NCI-H2227 (cell line): Measurements from ENCODE around the gene BPIFB2.
"Not testable (repeated sequence)": the region's sequence is repeated elsewhere in the genome, so short reads cannot be mapped to it uniquely, and the experiment has no call there.

Source experiments
- DNase-seq: peaks from one replicate; lab custom pipeline; 2025; ENCODE audit not compliant: unreplicated experiment; lab: John Stamatoyannopoulos, UW

The BPIFB2 gene, protein sequence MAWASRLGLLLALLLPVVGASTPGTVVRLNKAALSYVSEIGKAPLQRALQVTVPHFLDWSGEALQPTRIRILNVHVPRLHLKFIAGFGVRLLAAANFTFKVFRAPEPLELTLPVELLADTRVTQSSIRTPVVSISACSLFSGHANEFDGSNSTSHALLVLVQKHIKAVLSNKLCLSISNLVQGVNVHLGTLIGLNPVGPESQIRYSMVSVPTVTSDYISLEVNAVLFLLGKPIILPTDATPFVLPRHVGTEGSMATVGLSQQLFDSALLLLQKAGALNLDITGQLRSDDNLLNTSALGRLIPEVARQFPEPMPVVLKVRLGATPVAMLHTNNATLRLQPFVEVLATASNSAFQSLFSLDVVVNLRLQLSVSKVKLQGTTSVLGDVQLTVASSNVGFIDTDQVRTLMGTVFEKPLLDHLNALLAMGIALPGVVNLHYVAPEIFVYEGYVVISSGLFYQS

DNA sequence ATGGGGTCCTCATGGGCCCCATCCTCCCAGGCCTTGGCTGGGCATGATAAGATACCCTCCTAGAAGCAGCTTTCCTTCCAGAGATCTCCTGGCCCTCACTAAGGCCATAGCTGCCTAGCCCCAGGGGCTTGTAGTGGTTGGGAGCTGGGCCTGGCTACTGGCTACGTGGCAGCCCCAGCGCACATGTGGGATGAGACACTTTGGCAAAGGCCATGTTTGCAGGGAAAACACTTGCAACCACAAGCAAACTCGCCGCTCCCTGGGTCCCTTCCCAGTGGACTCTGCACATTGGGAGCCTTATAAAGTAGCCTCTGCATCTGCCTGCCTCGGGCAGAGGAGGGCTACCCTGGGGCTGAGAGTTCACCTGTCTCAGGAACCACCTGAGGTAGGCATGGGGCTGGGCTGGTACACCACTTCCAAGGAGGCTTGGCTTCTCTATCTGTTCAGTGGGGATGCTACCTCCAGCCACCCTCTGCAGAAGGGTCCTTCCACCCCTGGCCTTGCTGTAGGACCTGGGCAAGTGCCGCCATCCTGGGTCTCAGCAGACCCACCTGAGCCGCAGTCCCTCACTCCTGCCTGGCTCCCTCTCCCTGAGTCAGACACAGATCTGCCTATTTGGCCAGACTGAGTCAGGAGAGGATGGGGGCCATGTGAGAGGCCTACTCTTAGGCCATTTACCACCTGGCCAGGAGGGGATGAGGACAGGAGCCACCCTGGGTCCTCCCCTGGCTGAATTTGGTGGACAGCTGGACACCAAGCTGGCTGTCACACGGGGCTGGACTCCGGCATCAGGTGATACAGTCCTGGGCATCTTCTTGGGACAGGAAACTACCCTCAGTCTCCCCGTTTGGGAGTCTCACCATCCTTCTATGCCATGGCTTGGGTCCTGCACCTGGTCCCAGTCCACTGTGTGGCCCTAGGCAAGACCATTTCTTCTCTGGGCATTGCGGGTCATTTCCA is at the start of gene BPIFB2:
TSS of gene BPIFB2 (plus strand) at position 329 of the 960 bp plus-strand sequence. CDS start 871 bp downstream, outside the sequence.
- DNase-seq: no peak

DNA sequence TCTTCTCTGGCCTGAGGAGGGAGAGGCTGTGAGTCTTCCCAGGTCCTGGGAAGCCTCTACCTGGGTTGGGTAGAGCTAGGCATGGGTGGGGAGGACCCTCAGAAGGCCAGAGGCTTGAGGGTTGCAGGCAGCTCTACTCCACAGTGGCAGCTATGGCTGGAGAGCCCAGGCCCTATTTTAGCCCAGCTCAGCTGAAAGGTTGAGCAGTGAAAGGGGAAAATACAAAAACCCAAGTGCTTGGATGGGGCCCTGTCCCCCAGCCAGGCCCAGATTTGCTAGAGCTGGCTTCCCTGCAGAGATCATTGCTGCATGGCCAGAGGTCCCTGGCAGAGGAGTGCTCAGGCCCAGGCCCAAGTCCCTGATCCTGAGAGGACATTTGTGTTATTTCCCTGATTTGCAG is 48.9 kb upstream of the BPIFB2 start:
- DNase-seq: no peak

DNA sequence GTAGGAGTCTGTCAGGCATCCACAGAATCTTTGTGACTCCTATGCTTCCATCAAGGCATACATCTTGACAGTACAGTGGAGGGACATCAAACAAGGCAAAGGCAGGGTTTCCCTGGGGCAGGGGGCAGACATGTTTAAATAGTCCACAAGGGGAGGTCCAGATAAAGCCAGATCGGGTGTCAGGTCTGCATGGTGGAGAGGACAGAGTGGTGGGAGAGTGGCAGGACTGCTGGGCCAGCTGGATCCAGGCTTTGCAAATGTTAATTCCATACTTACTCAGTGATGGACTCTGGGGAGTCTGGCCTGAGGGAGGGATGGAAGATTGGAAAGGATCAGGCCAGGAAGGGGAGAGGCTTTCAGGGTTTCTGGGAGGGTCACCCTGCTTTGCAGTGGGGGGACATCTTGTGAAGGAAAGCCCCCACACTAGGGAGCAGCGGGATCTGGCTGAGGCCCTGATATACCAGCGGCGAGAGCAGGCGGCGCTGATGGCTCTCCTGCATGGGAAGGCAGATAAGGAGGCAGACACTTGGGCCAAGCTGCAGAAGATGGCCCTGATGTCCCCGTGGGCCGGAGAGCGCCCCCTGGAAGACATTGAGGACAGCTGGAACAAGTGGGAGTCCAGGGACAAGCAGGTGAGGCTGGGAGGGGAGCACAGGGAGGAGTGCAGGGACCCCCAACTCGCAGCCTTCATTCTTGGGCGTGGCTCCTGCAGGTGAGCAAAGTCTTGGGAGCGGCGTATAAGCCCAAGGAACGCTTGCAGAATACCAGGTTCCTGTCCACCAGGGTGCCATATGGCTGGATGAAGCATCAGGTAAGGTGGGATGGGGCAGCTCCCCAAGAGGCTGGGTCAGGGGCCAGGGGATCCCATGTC is 47.9 kb upstream of the BPIFB2 start:
- no peak for DNase-seq

DNA sequence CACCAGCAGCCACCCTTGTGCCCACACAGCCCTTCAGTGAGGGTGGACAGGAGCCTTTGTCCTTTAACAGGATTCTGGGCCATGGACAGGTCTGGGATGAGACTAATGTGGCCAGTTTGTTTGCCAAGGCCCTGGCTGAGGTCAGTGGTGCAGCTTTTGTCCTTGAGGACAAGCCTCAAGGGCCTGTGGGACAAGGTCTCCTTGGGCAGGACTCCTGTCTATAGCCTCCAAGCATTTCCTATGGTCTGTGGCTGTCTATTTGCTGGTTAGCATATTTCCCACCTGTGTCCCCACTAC is 47.3 kb upstream of the BPIFB2 start:
- DNase-seq: no peak

DNA sequence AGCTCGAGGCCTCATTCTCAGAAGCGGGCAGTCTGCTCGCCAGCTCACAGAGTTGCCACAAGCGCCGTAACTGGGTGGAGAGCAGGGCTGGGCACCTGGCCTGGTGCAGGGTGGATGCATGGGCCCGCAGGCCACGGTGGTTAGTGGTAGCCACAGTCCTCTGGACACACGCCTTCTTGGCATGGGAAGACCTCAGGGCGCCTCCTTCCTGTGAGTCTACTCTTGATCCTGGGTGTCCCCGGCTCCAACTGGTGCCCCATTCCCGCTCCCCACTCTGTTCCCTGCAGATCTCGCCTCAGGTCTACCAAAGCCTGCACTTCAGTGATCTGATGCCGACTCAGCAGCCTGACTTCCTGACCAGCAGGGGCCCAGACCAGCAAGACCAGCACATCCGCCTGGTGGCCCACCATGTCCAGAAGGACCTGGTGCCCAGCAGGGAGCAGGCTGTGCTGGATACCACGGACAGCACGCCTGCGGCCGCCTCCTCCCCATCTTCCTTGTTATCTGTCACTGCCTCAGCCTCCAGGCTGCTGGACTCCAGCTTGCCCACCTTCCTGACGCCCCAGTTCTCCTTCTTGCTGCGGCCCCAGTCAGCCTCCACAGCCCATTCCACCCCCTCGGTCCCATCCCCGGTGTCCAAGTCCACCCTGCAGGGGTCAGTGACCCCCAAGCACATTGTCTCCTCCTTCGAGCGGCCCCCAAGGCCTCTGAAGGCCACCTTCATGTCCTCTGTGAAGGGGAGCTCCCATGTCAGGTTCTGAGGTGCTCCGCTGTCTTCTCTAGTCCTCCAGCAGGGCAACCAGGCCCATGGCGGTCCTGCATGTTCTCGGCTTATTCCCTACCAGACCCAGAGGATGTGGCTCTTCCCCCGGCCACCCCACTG is 46.4 kb upstream of the BPIFB2 start:
- no peak for DNase-seq

DNA sequence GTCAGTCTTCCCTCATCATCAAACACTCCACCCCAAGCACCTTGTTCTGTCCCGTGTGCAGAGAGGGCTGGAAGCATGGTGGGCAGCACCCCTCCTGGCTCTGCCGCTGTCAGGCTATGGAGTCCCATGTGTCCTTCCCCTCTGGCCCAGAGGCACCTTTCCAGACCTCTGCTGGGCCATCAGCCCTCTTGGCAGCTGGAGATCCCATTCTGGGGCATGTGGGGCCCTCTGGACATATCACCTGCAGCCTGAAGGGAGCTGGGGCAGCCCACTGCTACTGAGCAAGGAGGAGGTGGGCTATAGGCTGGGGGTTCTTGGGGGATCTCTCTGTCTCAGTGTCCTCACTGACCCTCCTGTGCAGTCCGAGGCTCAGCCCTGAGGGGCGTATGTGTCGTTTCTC is 45.5 kb upstream of the BPIFB2 start:
- DNase-seq: no peak

DNA sequence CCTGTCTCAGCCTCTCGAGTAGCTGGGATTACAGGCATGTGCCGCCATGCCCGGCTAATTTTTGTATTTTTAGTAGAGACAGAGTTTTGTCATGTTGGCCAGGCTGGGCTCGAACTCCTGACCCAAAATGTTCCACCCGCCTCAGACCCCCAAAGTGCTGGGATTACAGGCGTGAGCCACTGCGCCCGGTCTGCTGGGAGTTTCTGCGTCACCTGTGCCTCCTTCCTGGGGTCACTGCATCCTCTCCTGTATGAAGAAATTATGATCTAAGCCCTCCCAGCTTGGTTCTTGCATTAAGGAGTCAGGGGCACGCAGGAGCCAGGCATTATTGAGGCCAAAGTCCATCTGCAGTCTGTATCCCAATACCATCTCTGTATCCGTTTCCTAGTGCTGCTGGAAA is 44.9 kb upstream of the BPIFB2 start:
- DNase-seq: not testable (repeated sequence)

DNA sequence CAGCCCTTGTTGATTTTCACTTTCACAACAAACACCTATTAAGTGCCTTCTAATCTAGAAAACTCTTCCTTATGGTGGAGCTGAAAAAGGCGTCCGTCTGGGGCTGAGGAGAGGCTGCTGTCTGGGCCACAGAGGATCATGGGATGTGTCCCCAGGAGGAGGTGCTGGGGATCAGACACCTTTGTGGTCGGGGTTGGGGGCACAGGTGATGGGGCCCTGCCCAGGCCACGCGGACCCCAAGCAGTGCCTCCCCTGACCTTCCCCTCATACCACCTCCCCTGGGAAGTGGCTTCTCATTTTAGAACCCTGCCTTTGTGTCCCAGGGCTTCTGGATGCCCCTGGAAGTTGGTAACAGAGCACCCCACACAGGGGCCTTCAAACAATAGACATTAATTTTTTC is 44.3 kb upstream of the BPIFB2 start:
- DNase-seq: no peak

DNA sequence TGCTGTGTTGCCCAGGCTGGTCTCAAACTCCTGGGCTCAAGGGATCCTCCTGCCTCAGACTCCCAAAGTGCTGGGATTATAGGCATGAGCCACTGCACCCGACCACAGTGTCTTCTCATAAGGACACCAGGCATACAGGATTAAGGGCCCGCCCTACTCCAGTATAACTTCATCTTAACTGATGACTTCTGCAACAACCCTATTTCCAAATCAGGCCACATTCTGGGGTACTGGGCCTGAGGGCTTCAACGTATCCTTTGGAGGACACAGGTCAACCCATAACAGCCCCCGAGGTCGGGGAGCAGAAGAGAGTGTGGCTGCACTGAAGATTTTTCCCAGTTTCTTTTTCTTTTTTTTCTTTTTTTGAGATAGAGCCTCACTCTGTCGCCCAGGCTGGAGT is 42.9 kb upstream of the BPIFB2 start:
- DNase-seq: no peak

DNA sequence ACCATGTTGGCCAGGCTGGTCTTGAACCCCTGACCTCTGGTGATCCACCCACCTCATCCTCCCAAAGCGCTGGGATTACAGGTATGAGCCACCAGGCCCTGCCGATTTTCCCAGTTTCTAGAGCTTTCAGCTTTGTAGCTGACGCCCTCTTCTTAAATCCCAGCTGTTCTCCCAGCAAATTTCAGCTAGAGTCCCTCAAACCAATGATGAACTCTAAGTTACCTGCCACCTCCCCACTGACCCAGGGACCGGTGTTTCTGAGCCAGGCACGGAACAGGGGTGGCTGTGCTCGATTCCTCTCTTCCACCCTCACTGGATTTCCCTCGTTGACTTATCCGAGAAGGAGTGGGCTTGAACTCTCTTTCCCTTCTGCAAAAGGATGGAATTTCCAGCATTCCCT is 42.4 kb upstream of the BPIFB2 start:
- no peak for DNase-seq

DNA sequence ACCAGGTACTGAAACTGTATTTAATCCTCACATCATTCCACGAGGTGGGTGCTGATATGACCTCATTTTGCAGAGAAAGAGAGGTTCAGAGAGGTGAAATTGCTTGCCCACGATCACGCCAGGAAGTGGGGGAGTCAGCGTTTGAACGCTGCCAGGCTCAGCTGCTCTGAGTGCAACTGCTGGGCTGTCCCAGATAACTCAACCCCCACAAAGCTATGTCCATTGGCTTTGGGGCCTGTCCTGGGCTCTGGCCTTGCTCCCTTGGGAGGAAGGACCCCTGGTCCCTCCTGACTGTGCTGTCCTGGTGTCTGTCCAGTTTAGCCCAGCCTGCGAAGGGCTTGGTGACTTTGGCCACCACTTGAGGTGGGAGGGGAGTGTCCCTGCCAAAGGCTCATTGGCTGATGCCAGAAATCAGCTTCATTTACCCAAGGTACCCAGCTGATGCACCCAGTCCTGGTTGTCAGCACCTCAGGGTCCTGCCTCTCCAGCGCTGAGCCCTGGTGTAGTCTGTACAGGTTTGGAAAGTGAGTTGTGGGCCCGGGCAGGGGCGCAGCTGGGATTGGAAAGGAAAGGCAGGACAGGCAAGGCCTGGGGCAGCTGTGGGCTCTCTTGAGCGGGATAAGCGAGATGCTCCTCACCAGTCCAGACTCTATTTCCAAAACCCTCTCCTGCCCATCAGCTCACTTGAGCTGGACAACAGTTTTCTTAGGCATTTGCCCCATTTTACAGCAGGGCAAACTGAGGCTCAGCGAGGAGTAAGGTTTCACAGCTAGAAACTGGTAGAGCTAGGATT is 41.7 kb upstream of the BPIFB2 start:
- no peak for DNase-seq

DNA sequence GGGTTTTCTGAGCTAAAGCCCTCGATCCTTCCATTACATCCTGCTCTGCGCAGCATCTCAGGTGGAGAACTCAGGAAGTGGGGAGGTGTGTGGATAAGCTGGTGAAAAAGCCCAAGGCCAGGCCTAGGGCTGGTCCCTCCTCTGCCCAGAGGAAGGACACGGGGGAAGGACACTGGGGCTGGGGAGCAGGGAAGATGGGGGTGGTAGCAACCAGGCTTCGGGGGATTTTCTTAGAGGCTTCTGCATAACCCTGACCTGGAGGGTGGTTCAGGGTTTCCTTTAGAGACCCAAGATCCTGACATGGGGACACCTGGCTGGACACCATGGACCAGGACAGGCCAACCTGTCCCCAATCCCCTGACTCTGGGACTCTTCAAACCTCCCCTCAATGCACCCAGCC is 41.1 kb upstream of the BPIFB2 start:
- no peak for DNase-seq

DNA sequence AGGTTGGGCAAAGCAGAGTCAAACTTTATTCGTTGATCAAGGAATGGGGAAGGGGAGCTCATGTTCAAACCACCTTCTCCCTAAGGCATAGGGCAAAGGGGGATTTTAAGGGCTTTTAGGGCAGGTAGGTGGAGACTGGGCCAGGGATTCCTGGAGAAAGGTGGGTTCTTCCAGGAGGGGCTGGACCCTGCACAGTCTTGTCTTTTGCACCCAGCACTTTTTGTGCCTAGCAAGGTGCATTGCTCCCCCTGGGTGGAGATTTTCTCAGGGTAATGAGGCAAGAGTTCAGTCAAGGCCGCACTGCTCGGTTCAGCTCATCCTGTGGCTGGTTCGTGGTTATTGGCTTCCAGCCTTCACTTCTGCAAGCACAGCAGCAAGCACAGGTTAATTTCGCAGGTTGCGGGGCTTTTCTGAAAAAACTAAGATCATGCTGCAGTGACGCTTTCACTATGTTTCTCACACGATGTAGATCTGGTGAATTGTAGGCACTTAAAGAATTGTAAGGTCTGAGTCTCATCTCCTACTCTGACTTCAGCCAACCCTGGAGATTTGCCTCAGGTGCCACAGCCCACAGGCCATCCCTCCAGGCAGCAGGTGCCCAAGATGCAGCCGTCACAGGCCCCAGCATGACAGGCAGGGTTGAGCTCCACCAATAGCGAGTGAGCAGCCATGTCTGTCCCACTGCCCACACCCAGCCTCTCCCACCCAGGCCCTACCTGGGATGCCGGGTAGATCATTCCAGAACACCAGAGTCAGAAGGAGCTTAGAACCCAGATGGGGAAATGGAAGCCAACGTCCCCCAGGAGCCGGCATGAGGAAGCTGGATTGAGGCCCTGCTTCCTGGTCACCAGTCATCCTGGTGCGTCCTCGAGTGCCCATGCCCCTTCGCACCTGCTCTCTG is 40.4 kb upstream of the BPIFB2 start:
- no peak for DNase-seq

DNA sequence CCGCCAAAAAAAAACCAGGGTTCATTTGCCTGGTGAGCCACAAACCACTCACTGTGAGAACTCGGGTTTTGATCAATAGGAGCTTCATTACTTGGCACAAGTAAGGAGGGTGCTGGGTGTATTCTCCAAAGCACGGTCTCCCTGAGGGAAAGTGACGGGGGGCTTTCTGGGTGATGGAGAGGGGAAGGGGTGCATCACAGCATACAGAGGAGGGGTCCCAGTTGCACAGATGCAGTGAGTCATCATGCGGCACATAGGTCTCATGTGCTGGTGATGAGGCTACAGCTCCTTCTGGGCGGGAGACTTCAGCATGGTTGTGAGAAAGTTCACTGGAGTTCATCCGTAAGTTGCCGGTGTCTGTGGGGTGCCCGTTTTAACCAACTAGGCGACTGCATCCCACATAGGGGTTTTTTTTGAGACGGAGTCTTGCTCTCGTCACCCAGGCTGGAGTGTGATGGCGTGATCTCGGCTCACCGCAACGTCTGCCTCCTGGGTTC is 39.5 kb upstream of the BPIFB2 start:
- no peak for DNase-seq

DNA sequence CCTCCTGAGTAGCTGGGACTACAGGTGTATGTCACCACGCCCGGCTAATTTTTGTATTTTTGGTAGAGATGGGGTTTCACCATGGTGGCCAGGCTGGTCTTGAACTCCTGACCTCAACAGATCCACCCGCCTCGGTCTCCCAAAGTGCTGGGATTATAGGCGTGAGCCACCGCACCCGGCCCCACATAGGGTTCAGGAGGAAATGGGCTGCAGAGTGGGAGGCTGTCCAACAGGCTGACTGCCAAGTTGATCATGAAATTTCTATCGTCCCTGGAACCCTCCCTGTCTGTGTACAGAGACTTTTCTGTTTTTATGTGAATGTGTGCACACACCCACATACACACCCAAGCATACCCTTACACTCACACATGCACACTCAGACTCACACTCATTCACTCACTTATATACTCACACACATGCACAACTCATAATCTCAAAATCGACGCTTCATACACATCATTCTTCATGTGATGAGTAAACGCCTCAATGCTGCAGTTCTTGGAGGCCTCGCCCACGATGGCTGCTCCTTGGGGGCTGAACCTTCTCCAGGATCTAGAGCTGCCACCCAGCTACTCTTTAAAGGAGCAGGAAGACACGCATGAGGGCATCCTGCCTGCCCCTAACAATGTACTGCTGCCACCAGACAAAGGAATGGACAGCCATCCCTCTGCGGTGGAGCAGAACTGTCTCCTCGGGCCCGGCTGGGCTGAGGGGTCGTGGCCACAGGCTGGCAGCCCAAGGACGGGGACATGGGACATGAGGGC is 38.8 kb upstream of the BPIFB2 start:
- no peak for DNase-seq

DNA sequence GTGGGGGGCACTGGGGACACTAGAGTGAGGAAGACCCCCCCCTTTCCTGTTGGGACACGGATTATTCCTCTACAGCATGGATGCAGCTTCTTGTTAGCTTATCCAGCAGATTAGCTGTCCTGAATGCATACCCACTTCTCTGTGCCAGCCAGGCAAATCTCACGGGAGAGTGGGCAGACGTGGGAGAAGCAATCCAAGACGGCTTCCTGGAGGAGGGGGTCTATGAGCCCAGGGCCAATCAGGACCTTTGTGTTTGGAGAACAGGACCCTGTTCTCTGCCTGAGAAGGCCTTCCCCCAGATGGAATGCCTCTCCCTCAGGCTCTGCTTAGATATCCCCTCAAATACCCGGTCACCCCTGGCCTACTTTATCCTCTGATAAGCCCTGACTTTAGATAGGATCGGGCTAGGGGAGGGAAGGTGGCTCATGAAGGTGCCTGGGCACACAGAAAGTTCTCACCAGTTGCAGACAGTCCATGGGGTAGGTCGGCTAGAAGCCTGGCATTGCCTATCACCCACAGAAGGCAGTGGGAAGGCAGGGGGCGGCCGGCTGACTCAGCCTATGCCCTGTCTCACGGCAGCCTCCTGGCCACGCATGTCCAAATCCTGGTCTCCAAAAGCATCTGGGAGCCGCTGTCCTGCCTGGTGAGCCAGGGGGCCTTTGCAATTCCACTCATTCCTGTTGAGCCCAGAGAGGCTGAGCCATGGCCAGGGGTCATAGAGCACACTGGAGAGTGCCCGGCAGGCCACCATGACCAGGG is 38.0 kb upstream of the BPIFB2 start:
- no peak for DNase-seq
